H1 (cell line): ENCODE measurements around the gene ATL3. TPM values are rescaled to one million over a fixed set of nuclear protein-coding genes. Genes with fewer than 3 reads are reported as not detected.

Experiments
- CTCF ChIA-PET: fragments of 300-600 bp; sonication (Branson Sonifier 250); formaldehyde crosslinking; loops from one replicate; lab custom pipeline; 2021; ENCODE audit not compliant: partially characterized antibody; lab: Charles Lee
- POLR2A ChIA-PET: fragments of 300-600 bp; sonication (Branson Sonifier 250); formaldehyde crosslinking; loops from one replicate; lab custom pipeline; 2021; ENCODE audit warnings: inconsistent platforms; ENCODE audit not compliant: partially characterized antibody; lab: Charles Lee
- DNase-seq, 2 experiments: peaks; one replicate each; pipeline versions ENCODE4 v3.0.0 to v3.0.0-alpha.2; 2010 to 2022; ENCODE audit warnings: low spot score in 2 of 2, low read depth in 1 of 2, mixed read lengths in 1 of 2
- FAIRE-seq: peaks from 2 replicates; lab custom pipeline; 2011; peaks lifted over from hg19 to GRCh38; lab: Jason Lieb, UNC
- H2AFZ ChIP-seq: 2 replicates; pipeline ENCODE4 v1.8.1; 2012; ENCODE audit warnings: low read length, inconsistent platforms
- H2AK5ac ChIP-seq: 2 replicates; pipeline ENCODE4 v1.6.1; 2013; ENCODE audit warnings: low read depth, low read length
- H2BK120ac ChIP-seq: replicated peaks from 2 replicates; pipeline ENCODE3; 2013; ENCODE audit warnings: low read depth, low read length, inconsistent platforms
- H2BK12ac ChIP-seq: 2 replicates; pipeline ENCODE4 v1.6.1; 2013; ENCODE audit warnings: low read depth, low read length
- H2BK15ac ChIP-seq: 2 replicates; pipeline ENCODE4 v1.6.1; 2013; ENCODE audit warnings: low read length
- H2BK20ac ChIP-seq: 2 replicates; pipeline ENCODE4 v1.6.1; 2013; ENCODE audit warnings: low read length
- H2BK5ac ChIP-seq: 2 replicates; pipeline ENCODE4 v1.6.1; 2013; ENCODE audit warnings: low read depth, low read length
- H3K14ac ChIP-seq: 2 replicates; pipeline ENCODE4 v1.6.1; 2013; ENCODE audit warnings: inconsistent platforms; ENCODE audit not compliant: insufficient read length
- H3K18ac ChIP-seq: 2 replicates; pipeline ENCODE4 v1.6.1; 2013; ENCODE audit warnings: low read length; ENCODE audit errors: extremely low read depth
- H3K23ac ChIP-seq: 2 replicates; pipeline ENCODE4 v1.6.1; 2013; ENCODE audit warnings: inconsistent platforms; ENCODE audit not compliant: insufficient read length
- H3K23me2 ChIP-seq: 2 replicates; pipeline ENCODE4 v1.6.1; 2013; ENCODE audit warnings: low read depth, low read length
- H3K27ac ChIP-seq: 2 replicates; pipeline ENCODE4 v1.6.1; 2011; ENCODE audit warnings: low read depth, low read length, inconsistent platforms
- H3K27me3 ChIP-seq, 4 experiments: replicated peaks in 1 of 4; 1 replicate in 1 of 4; 2 replicates in 3 of 4; pipeline versions ENCODE4 v1.6.1 to v1.8.1; 2011 to 2013; ENCODE audit warnings: low read length in 3 of 4, mild to moderate bottlenecking in 3 of 4, inconsistent platforms in 2 of 4, mixed read lengths in 2 of 4, moderate library complexity in 1 of 4; ENCODE audit not compliant: control insufficient read depth in 3 of 4, insufficient read depth in 3 of 4; ENCODE audit errors: extremely low read depth in 1 of 4
- H3K36me3 ChIP-seq, 4 experiments: 2 replicates each; pipeline versions ENCODE4 v1.6.1 to v1.8.1; 2011 to 2013; ENCODE audit warnings: mild to moderate bottlenecking in 4 of 4, low read length in 3 of 4, moderate library complexity in 2 of 4, control low read depth in 1 of 4, inconsistent platforms in 1 of 4; ENCODE audit not compliant: insufficient read depth in 4 of 4, control insufficient read depth in 2 of 4
- H3K4ac ChIP-seq: replicated peaks from 2 replicates; pipeline ENCODE3; 2013; ENCODE audit warnings: low read length, low read depth, mixed read lengths, inconsistent platforms; ENCODE audit not compliant: insufficient read length
- H3K4me1 ChIP-seq, 4 experiments: replicated peaks in 1 of 4; 1 replicate in 1 of 4; 2 replicates in 3 of 4; pipeline versions ENCODE4 v1.6.1 to v1.8.1; 2011 to 2013; ENCODE audit warnings: low read length in 3 of 4, inconsistent platforms in 2 of 4, mixed read lengths in 1 of 4; ENCODE audit not compliant: insufficient read depth in 4 of 4, control insufficient read depth in 3 of 4
- H3K4me2 ChIP-seq, 2 experiments: 2 replicates each; pipeline versions ENCODE4 v1.6.1 to v1.8.1; 2011 to 2013; ENCODE audit warnings: low read depth in 2 of 2, low read length in 2 of 2, control low read depth in 1 of 2, inconsistent platforms in 1 of 2, mild to moderate bottlenecking in 1 of 2; ENCODE audit not compliant: insufficient read depth in 1 of 2
- H3K4me3 ChIP-seq, 4 experiments: fragments of 200-600, 300-600 bp in 1 of 4; sonication (generic), shearing (Covaris generic), sonication (Bioruptor Twin) in 1 of 4; 2 replicates each; pipeline versions ENCODE4 v1.5.1 to v1.8.1; 2011 to 2016; ENCODE audit warnings: low read length in 4 of 4, low read depth in 3 of 4, control low read depth in 2 of 4, inconsistent platforms in 2 of 4, mild to moderate bottlenecking in 2 of 4, mixed read lengths in 1 of 4, moderate library complexity in 1 of 4; ENCODE audit not compliant: insufficient read depth in 2 of 4; ENCODE audit errors: extremely low read depth in 1 of 4
- H3K56ac ChIP-seq: replicated peaks from 2 replicates; pipeline ENCODE3; 2013; ENCODE audit warnings: low read depth, mild to moderate bottlenecking, mixed read lengths, low read length, inconsistent platforms; ENCODE audit not compliant: insufficient read length
- H3K79me1 ChIP-seq: 2 replicates; pipeline ENCODE4 v1.6.1; 2013; ENCODE audit warnings: low read depth, low read length, control low read depth
- H3K79me2 ChIP-seq, 2 experiments: 2 replicates each; pipeline versions ENCODE4 v1.6.1 to v1.8.1; 2012 to 2013; ENCODE audit warnings: low read length in 2 of 2, mild to moderate bottlenecking in 2 of 2, inconsistent platforms in 1 of 2; ENCODE audit not compliant: insufficient read depth in 2 of 2, control insufficient read depth in 1 of 2
- H3K9ac ChIP-seq, 4 experiments: replicated peaks in 1 of 4; 1 replicate in 1 of 4; 2 replicates in 3 of 4; pipeline versions ENCODE4 v1.6.1 to v1.8.1; 2011 to 2013; ENCODE audit warnings: low read depth in 3 of 4, low read length in 3 of 4, control low read depth in 2 of 4, mild to moderate bottlenecking in 2 of 4, moderate library complexity in 2 of 4, inconsistent platforms in 1 of 4; ENCODE audit errors: extremely low read depth in 1 of 4
- H3K9me3 ChIP-seq, 2 experiments: 2 replicates each; pipeline versions ENCODE4 v1.6.1 to v1.8.1; 2012 to 2013; ENCODE audit warnings: mild to moderate bottlenecking in 2 of 2, moderate library complexity in 2 of 2, control low read depth in 1 of 2, inconsistent platforms in 1 of 2, low read depth in 1 of 2, low read length in 1 of 2, mixed read lengths in 1 of 2; ENCODE audit not compliant: insufficient read depth in 2 of 2
- H4K20me1 ChIP-seq, 2 experiments: replicated peaks in 1 of 2; 2 replicates each; pipeline versions ENCODE3 to v1.8.1; 2011 to 2013; ENCODE audit warnings: inconsistent platforms in 2 of 2, low read length in 2 of 2, mild to moderate bottlenecking in 1 of 2; ENCODE audit not compliant: insufficient read depth in 2 of 2, control insufficient read depth in 1 of 2
- H4K5ac ChIP-seq: 2 replicates; pipeline ENCODE4 v1.6.1; 2013; ENCODE audit warnings: low read length, low read depth, mixed read lengths, inconsistent platforms; ENCODE audit not compliant: insufficient read length
- H4K8ac ChIP-seq: 2 replicates; pipeline ENCODE4 v1.8.0; 2013; ENCODE audit warnings: mild to moderate bottlenecking, moderate library complexity, low read length, inconsistent platforms; ENCODE audit not compliant: insufficient read depth; ENCODE audit errors: extremely low read depth
- H4K91ac ChIP-seq: replicated peaks from 2 replicates; pipeline ENCODE3; 2013; ENCODE audit warnings: low read length, mixed read lengths, inconsistent platforms; ENCODE audit not compliant: insufficient read length
- SIX5 ChIP-seq: IDR thresholded peaks from 2 replicates; pipeline ENCODE4 v1.6.1; 2011; ENCODE audit warnings: mild to moderate bottlenecking, low read depth, low read length
- TEAD4 ChIP-seq: IDR thresholded peaks from 2 replicates; pipeline ENCODE4 v1.6.1; 2012; ENCODE audit warnings: low read depth, low read length, inconsistent platforms, mixed read lengths
- WGBS, 2 experiments: shearing (Covaris generic) in 1 of 2; methylation state at CpG; one replicate each; pipeline versions ENCODE4 v1.1.6 to v1.1.7; 2013 to 2015; ENCODE audit warnings: low lambda C conversion rate in 2 of 2, mixed read lengths in 2 of 2, inconsistent platforms in 1 of 2, low coverage in 1 of 2, missing lambda C conversion rate in 1 of 2; ENCODE audit not compliant: insufficient replicate concordance in 2 of 2, insufficient coverage in 1 of 2, insufficient read length in 1 of 2; ENCODE audit errors: extremely low coverage in 1 of 2, missing lambda C conversion rate in 1 of 2; 5-methylcytosine and 5-hydroxymethylcytosine counted together
- polyA plus RNA-seq, 7 experiments: library from polyadenylated mRNA; depleted of rRNA in 3 of 7; stranded (reverse) in 5 of 7; unstranded in 2 of 7; fragments of >200 nt in 5 of 7; fragments of 200-250 nt in 2 of 7; gene quantifications; 1 replicate in 5 of 7; 2 replicates in 1 of 7; 4 replicates in 1 of 7; pipeline versions ENCODE4 v1.2.1 to v1.2.3, GENCODE V29; 2011 to 2013; ENCODE audit warnings: missing spikeins in 2 of 7, mixed read lengths in 2 of 7
- total RNA-seq: library from RNA; stranded (reverse); fragmentation: NEBNext Ultra II Directional; extraction: Animal tissue kit (Norgen Biotek cat#: 25700); gene quantifications from 2 replicates; pipeline ENCODE4 v1.2.1, GENCODE V29; 2021

The ATL3 gene
- total and polyA plus RNA-seq, 2 of the 8 experiments (the other 6 are each of a cell fraction or from before 2014, with no cell fraction given): 7.8 to 24.5 TPM

- Histone ChIP-seq H2BK20ac (no peak overlapping the region), H3K36me3 (peaks cover 0 to 29% (median 4%) of the 10 kb centered on the region in 4 experiments; a peak in 6 of 8 replicates), H3K9me3 (no peaks in the 10 kb centered on the region), H2BK12ac (no peak overlapping the region), H4K5ac (no peak overlapping the region), H3K79me2 (no peaks in the 10 kb centered on the region), H3K4me2 (no peak overlapping the region), H3K56ac (no peak overlapping the region), H3K14ac (no peak overlapping the region), H4K91ac (no peak overlapping the region), H3K27ac (no peak overlapping the region), H3K9ac (no peak overlapping the region), H4K20me1 (peaks cover 0 to 2% of the 10 kb centered on the region in 2 experiments), H2AFZ (no peak overlapping the region), H3K4me3 (no peak overlapping the region), H2AK5ac (no peak overlapping the region), H3K18ac (no peak overlapping the region), H2BK5ac (no peak overlapping the region), H4K8ac (no peak overlapping the region), H2BK120ac (no peak overlapping the region)
- no peak for DNase-seq
- POLR2A ChIA-PET: interaction anchor here (0.8 kb wide), 1 partner anchor 12 kb away, joined by 3 read pairs; no protein-coding TSS in a partner anchor
- CTCF ChIA-PET: interaction anchor here (1.0 to 1.6 kb wide), 2 partner anchors 88 to 173 kb away, joined by 3 read pairs; no protein-coding TSS in a partner anchor
- TF ChIP-seq SIX5 (no peak), TEAD4 (no peak)
- TF ChIP-seq, all 59 proteins: peak for 0
- FAIRE-seq: no peak
- no peaks in the 10 kb centered on the region for H3K4me1 ChIP-seq
- no peaks in the 10 kb centered on the region for H3K27me3 ChIP-seq
- H2BK15ac ChIP-seq: no peak overlapping the region
- no peaks in the 10 kb centered on the region for H3K79me1 ChIP-seq
- H3K4ac ChIP-seq: no peak overlapping the region
- no peaks in the 10 kb centered on the region for H3K23me2 ChIP-seq
- no peak overlapping the region for H3K23ac ChIP-seq
- WGBS, 2 experiments: 93% methylated on average over 3 of the region's 3 CpGs; no CpG with 5 or more reads in 1 of the 2 experiments
Observed at GRCh38 chr11:63652671-63653070, 18.5 kb downstream of the ATL3 start.
